Suppressor macrophage (primary cell): ENCODE measurements around the gene S100A10.

ENCODE experiments used
- DNase-seq, 4 experiments: peaks; one replicate each; pipeline ENCODE4 v3.0.0-alpha.2; 2020 to 2022
- total RNA-seq, 17 experiments: gene quantifications; one replicate each; lab custom pipeline; 2026; ENCODE audit warnings: mixed read lengths in 6 of 17, inconsistent platforms in 3 of 17; lab: John Stamatoyannopoulos, UW

The S100A10 gene, protein sequence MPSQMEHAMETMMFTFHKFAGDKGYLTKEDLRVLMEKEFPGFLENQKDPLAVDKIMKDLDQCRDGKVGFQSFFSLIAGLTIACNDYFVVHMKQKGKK
- total RNA-seq = 43.3 to 133 (median 104) reads per million in 17 experiments

DNA sequence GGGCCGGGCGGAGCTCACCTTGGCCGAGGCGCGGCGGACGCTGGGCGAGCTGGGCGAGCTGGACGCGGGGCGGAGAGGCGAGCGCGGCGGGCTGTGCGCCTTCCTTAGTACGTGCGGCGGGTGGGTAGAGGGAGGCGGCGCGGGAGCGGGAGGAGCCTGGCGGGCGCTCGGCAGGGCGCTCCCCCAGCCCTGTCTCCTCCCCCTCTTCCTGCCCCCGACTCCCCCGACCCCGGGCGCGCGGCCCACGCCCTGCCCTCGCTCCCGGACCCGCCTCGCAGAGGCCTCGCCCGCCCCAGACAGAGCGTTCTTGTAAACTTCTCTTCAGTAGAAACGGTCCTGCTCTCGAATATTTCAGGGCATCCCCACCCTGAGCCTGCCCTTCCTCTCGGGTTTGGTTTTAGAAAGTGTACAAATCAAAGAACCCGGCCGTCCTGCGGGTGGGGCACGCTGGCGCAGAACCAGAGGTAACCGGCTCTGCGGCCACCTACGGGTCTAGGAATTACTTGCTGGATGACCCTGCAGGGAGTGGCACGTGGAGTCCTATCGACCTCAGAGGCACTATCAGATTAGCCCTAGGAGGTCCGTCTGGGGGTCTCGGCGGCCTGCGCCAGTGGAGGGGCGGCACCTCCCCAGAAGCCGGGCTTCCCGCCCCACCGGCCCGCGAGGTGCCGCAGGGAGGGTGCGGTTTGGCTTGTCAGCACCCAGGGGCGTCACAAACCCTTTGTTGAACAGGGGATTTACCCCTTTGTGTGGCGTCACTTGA is at the start of gene S100A10:
TSS of gene S100A10 (minus strand) at position 126 of the 763 bp plus-strand sequence. CDS start 7,629 bp downstream, outside the sequence.
- DNase-seq = peak; percentile 59 to 88 (median 76)

DNA sequence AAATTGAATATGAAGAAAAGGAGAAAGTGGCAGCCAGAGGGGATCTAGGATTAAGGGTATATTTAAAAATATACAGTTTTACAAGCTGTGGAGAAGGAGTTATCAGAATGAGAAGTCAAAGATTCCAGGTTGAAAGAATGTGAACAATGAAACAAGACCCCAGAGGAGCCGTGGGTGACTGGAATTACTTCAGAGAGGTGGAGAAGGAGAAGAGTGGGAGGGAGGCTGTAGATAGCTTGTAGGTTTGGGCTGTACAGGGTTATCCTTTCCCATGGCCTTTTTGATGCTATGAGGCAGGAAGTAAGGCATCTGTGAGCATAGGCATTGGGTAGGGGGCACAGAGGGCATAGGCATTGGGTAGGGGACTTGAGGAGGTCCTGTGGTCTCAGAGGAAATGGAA is 48.4 kb upstream of the S100A10 start:
- no peak for DNase-seq

DNA sequence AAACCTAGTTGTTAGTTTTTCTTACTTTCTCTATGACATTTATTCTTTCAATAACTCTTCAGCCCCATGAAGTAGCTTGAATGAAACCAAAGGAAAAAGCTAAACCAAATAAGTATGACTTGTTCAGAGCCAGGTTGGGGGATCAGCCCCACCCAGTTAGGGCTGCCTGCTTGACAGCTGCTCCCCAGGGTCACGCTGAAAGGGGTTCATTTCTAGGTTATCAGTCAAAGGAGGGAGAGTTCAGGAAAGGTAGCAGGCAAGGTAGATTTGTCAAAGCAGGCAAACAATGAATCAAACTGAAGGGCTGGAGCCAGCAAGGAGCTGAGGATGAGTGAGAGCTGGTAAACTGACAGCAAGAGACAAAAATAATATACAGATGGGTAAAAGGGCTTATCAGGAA is 46.2 kb upstream of the S100A10 start:
- DNase-seq = no peak

DNA sequence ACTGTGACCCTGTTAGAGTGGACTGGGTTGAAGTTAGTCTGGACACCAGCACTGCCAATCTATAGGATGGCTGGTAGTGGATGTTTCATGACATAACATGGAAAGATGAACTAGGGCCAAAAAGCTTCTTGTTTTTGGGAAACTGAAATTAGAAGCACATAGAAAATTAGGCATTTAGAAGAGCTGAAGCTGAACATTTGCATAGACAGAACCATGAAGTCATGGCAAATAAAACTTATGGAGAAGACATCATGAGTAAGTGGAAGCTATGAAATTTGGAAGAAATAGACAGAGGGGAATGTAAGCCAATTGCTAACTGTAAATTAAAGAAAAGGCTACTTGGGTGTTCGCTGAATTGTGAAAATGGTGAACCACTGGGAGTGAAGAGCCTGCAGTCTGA is 45.8 kb upstream of the S100A10 start:
- DNase-seq = peak in 1 of 4 experiments; percentile 23

DNA sequence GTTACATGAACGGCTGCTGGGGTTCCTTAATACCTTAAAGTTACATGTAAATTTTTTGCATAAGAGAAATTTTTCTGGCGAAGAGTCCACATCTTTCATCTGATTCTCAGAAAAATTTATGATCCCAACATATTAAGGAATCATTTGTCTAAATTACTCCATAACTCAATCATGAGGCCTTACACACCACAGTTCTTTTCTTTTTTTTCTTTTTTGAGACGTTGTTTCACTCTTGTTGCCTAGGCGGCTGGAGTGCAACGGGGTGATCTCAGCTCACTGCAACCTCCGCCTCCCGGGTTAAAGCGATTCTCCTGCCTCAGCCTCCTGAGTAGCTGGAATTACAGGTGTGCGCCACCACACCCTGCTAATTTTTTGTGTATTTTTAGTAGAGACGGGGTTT is 45.2 kb upstream of the S100A10 start:
- DNase-seq = peak in 1 of 4 experiments; percentile 17

DNA sequence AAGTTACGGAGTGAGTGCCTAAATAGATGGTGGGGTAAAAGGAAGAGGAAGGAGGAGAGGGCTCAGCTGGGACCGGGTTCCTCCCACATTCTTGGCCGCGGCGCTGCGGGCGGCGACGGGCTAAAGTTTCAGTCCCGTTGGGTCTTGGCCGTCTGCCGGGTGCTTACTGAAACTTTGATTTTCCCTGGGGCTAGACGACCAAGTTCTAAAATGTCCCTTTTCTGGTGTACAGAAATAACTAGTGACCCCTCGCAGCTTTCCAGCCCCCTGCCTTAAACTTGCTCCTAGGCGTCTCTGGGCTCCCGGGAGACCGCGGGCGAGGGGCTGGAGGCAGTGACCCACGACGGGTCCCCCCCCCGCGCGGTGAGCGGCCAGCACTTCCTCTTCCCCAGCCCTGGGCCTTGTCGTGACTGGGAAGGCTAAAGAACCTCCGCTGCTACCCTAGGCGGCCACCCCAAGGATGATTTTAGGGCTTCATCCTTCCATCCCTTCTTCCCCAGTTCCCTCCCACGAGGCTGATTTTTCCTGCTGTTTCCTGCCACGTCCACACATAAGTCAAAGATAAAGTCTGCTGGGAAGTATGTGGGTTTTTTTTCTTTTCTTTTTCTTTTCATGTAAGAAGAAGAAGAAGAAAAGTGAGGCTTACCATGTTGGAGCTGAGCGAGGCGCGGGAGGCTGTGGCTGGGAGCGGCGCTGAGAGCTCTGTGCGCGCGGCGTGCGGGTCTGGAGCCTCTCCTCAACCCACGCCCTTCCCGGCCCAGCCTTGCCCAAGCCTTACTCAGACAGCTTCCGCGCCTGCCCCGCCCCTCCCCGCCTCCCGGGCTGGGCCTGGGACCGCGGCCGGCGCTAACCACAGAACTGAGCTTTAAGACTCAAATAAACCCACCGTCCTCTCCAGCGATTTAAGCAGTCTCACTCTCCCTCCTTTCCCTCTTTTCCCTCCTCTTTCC is 42.9 kb upstream of the S100A10 start, which contains the start of gene S100A11:
TSS of gene S100A11 (minus strand) at position 738 of the 950 bp plus-strand sequence. CDS start at position 649, 89 bp downstream.
- DNase-seq = peak; percentile 95 to 98 (median 97)

DNA sequence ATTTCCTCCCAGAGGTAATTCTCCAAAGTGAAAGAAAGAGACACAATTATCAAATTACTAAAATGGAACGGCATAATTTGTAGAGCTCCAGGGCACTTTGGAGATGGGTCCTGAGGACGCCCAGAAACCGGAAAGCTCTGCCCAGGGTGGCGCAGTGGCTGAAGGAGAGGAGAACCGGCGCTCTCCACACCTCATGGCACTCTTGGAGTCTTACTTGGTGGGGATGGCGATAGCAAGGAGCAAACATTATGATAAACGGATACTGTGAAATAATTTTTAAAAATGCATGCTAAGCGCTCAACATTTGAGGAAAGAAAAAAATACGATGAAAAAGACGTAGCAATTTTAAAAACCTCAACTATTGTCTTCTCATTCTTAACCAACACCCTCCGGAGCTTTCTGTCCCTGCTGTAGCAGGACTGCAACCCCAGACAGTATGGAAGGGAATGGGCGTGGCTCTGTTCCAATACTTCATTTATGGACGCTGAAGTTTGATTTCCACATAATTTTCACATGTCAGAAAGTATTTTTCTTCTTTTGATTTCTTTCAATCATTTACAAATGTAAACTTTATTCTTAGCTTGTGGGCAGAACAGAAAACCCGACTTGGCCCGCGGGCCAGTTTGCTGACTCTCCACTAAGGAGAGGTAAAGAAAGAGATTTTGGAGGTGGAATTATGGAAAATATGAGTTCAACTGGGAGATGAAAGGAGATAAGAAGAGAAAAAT is 42.0 kb upstream of the S100A10 start:
- peak; percentile 44 to 67 (median 54) for DNase-seq

DNA sequence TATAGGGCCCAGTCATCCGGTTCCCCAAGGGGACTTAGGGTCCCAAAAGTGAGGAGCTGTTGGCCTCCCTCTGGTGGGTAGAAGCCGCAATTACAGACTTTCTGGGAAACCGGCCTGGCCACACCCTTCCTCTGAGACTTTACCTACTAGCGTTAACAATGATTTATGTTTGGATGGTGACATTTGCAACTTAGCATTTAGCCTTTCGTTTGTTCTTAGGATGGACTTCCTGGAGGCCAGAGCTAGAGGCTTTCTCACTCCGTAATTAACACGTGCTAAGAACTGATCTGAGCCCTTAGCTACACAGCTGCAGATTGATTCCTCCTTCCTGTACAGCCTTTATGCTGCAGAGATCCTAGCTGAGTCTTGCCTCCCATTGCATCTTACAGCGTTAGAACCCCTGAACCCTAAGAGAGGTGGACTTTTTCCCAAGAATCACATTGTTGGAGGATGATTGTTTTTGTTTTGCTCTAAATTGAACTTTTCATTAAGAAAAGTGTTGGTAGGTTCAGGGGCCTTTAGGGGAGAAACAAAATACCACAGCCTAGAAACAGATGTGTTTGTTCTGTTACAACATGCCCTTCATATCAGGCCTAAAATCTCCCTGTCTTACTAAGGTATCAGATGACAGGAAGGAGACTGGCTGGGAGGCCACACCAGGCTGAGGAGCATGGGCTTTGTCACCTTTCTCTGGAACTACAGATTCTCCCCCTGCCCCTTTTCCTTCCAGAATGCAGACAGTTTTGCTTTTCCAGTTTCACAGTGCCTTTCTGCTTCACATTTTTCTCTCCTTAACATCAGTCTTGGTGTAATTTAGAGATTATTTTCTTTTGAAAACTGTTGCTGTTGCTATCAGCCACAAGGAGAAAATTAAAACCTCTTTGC is 41.2 kb upstream of the S100A10 start:
- peak; percentile 75 to 82 (median 79) for DNase-seq

DNA sequence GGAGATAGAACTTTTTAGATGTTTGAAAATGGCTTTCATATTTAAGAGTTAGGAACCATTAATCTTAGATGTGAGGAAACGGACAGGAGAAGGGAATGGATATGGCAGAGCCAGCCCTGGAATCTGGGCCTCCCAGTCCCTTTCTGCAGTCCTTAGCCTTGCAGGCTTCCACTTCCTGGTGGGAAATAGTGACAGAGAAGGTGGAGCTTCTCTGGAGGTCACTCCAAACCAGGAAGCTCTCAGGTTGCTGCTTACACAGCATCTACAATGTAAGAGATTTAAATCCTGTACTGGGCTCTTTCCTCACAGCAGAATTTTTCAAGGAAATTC is 40.6 kb upstream of the S100A10 start:
- no peak for DNase-seq

DNA sequence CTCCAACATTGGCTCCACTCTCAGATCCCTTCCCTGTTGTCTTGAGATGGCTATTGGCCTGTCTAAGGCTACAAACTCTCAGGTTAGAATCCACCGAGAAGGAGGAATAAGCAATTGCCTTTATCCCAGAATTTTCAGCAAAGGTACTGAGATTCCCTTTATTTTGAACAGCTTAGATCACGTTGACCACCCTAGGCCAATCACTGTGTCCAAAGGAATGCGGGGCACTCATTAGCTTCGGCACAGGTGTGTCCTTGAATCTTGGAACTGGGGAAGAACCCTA is 36.2 kb upstream of the S100A10 start:
- no peak for DNase-seq

DNA sequence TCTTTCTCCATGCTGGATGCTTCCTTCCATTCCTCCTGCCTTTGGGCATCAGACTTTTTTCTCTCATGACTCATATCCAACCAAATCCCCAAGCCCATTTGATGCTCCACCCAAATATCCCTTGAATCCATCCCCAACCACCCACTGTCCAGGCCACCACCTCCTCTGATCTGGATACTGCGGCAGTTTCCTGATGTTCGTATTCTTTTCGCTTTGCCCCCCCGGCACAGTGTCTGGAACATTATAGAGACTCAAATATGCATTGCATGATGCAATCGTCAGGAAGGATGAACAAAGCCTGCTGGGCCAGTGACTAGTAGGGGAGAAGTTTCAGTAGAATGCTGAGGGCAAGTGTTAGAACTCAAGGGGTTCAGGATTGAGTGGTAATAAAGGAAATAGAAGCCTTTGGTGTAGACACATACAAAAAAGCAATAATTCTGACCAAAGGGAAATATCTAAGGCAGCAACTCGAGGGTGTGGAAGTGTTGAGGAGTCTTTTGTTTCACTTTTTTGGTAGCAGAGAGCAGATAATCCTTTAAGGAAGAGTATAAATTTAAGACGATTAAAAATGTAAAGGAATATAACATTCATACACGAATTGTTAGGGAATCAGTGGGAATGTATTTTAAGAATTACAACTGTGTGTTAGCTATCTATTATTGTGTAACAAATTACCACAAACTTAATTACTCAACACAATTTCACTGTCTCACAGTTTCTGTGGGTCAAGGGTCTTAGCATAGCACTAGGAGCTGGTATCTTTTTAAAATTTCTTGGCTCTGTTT is 35.7 kb upstream of the S100A10 start:
- DNase-seq = peak; percentile 43 to 76 (median 68)

DNA sequence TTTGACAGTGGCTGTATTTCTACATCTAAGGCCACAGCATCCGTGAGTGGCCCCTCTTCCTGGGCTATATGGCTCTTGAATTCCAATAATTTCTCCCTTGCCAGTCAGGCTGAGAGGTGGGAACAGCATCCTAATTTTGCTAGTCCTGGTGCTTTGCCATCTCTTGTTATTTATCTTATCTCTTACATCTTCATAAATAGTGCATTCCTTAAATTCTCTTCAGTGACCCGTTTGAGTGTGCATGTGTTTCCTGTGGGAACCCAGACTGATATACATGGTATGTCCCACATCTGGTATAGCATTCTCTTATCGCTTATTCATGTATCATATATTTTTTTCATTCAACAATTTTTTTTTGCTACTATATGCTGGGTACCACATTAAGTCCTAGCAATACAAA is 33.2 kb upstream of the S100A10 start:
- no peak for DNase-seq

DNA sequence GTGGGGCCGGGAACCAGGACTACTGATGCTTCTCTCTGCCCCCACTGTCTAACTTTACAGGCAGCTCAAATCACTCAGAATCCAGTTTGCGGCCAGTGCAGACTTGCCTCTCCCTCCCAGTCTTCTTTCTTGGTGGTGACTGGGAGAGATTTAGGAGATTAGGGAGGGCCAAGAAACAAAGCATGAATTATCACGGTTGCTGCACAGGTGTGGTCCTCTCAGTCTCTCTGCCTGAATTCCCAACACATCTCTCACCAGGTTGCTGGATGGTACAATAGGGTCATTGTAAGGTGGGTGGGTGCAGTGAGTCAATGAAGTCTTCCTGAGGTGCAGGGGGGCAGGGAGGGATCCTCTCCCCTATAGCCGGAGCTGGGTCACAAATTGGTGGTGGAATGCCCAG is 30.6 kb upstream of the S100A10 start:
- DNase-seq = no peak

DNA sequence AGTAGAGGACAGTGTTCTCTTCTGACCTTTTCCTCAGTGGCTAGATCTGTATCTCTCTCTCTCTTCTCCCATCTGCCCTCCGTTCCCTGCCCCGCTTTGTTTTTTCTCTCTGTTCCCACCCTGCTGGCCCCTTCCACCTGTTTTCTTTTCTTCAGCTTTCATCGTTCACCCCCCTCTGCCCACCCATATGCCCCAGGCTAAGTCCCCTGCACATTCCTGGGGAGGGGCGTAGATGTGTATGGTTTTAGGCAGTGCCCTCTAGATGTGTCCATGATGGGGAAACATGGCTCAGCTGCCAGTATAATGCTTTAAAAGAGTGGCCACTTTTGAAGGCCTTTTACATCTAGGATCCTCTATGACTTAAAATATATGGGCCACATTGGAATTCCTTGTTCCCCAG is 29.6 kb upstream of the S100A10 start:
- DNase-seq = no peak

DNA sequence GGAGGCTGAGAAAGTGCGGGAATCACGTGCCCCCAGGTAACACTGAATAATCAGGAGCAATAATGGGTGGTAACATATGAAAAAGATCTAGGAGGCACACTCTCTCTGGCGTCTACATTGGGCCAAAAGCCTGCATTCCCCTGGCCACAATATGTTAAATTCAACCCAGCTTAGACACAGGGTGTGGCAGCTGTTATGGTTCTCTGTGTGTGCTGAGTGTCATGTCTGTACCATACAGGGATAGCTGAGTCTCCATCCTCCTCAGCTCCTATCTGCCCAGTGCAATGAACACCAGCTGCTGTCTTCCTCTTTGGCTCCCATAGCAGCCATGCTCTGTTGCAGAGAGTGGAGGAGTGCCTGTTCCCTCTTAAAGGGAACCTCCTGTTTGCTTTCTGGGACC is 28.8 kb upstream of the S100A10 start:
- DNase-seq = peak in 3 of 4 experiments; percentile 24 to 43 (median 41)

DNA sequence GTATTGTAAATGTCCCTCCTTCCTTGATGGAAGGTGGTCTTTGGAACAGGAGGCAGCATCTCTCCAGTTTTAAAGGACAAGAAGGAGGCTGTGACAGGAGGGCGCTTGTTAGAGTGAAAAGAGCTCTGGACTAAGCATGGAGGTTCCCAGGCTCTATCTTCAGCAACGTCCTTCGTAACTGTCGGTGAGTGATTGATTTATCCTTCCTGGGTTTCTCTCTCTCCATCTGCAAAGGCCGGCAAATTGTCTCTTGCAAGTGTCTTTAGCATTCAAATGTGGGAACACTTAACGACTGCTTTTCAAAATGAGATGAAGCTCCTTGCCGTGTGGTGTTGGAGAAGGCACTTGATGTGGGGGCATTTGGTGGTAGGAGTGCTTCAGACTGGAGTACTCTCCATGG is 27.9 kb upstream of the S100A10 start:
- no peak for DNase-seq

DNA sequence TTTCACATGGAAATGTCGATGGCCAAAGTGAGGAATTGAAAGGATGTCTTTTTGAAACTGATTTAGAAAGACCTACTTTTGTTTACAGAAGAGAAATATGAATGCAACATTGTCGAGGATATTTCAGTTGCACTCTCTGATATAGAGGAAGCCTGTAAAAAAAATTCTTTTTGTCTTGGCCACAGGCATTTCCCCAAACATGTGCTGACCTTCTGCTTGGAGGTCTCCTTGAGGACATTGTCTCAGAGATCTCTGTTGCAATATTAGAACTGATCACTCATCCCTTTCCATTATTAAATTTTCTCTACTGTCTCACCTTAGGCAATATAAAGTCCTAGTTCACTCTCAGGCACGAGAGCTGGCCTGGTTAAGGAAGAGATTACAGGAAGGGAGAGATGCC is 27.2 kb upstream of the S100A10 start:
- peak in 2 of 4 experiments; percentile 28 to 58 for DNase-seq

DNA sequence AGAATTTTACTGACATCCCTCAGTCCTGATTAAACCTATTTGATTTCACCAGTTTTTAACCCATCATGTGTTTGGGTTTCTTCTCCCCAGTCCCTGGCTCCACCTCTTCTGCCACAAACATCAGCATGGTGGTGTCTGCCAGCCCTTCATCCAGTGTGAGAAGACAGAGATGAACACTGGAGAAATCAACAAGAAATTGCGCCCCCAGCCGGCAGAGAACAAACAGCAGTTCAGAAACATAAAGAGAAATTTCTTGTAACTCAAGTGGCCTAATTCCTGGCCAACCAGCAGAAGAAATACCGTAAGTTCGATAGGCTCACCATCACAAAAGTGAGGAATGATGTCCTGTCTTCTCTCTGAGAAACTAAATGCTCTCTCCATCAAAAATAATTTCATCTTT is 24.9 kb upstream of the S100A10 start:
- DNase-seq = peak in 1 of 4 experiments; percentile 37

DNA sequence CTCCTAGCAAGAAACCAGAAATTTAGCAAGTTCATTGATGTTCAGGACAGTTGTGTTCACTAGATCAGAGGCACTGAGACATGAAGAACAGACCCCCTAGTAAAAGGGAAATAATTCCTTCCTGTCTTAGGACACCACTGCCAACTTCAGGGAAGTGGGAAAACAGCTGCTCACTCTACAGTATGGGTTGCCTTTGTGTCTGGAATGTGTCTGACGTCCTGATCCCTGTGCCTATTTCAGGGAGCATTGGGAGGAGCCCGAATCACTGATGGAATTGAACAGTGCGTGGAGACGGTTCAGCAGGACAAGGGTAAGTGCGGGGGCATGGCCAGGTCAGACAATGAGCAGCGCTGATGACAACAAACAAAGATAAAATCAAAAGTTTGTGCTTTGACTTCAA is 22.1 kb upstream of the S100A10 start:
- DNase-seq = no peak

DNA sequence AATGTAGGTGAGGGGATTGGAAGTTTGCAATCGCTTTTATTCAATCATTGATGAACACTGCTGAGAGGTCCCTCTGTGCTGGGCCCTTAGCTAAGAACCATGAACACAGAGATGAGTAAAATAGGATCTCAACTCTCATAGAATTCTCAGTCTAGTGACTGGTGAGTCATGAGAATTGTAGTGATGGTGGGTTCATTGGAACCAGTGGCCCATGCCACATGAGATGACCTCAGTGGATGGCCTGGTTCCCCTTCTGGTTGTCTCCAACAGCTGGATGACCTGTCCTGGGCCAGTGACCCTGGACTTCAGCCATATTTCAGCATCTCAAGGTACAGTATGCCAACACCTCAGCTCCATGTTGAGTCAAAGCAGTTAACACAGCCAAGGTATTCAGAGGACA is 21.3 kb upstream of the S100A10 start:
- peak; percentile 50 to 79 (median 60) for DNase-seq
